Measurements from ENCODE around the gene KCTD14.

The KCTD14 gene

DNA sequence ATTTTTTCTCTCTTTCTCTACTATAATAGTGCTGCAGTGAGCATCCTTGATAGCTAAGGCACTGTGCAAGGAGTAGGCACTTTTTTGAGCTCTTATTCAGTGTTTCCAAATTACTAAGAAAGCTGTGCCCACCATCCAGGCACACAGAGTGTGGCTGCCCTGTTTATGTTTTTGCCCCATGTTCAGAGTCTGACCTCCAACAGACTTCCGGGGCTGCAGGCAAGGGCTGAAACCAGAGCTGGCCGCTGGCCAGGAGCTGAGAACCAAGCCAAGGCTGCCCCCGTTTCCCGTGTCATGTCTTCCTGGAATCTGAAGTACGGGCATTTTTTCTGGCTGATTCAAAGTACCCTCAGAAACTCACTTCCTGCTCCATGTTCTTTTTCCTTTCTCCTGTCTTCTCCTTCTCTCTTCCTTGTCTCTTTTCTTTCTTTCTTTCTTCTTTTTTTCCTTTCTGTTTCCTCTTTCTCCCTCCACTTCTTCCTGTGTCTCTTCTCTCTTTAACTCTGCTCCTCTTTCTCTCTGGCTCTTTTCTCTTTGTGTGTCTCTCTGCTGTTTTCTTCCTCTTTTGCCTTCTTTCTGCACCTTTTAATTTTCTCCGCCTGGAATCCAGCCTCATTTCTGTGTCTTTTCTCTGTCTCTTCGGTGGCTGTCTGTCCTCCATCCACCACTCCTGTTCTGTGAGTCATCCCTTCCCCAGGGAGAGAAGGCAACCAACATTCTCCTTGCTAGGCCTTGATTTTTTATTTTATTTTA lies 17.0 kb upstream of the KCTD14 start:
- TF ChIP-seq, protein P1, sequence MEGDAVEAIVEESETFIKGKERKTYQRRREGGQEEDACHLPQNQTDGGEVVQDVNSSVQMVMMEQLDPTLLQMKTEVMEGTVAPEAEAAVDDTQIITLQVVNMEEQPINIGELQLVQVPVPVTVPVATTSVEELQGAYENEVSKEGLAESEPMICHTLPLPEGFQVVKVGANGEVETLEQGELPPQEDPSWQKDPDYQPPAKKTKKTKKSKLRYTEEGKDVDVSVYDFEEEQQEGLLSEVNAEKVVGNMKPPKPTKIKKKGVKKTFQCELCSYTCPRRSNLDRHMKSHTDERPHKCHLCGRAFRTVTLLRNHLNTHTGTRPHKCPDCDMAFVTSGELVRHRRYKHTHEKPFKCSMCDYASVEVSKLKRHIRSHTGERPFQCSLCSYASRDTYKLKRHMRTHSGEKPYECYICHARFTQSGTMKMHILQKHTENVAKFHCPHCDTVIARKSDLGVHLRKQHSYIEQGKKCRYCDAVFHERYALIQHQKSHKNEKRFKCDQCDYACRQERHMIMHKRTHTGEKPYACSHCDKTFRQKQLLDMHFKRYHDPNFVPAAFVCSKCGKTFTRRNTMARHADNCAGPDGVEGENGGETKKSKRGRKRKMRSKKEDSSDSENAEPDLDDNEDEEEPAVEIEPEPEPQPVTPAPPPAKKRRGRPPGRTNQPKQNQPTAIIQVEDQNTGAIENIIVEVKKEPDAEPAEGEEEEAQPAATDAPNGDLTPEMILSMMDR (IDR thresholded peaks at IDR 0.05; ENCODE audit: low read depth, low read length): no peak
- H3K4me3 ChIP-seq (replicated peaks in 1 of 2; ENCODE audit: low read depth in 2 of 2, low read length in 2 of 2): peak overlapping the region in 1 of 2 donors; percentile 24
- peak; percentile 93 for DNase-seq (ENCODE audit: low read depth in 2 of 2)

DNA sequence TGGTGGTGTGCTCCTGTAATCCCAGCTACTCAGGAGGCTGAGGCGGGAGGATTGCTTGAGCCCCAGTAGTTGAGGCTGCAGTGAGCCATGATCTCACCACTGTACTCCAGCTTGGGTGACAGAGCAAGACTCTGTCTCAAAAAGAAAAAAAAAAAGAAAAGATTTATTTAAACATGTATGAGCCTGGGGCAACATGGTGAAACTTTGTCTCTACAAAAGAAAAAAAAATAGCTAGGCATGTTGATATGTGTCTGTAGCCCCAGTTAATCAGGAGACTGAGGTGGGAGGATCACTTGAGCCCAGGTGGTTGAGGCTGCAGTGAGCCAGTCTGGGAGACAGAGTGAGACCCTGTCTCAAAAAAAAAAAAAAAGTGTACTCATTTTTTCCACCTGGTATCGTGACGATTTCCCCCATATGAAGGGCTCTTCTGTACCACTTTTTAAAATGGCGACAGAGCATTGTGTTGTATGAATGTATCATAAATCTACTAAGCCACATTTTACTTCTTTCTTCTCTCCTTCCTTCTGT lies 16.4 kb upstream of the KCTD14 start:
- no peak overlapping the region for H3K4me3 ChIP-seq (replicated peaks in 1 of 2; ENCODE audit: low read depth in 2 of 2, low read length in 2 of 2)

DNA sequence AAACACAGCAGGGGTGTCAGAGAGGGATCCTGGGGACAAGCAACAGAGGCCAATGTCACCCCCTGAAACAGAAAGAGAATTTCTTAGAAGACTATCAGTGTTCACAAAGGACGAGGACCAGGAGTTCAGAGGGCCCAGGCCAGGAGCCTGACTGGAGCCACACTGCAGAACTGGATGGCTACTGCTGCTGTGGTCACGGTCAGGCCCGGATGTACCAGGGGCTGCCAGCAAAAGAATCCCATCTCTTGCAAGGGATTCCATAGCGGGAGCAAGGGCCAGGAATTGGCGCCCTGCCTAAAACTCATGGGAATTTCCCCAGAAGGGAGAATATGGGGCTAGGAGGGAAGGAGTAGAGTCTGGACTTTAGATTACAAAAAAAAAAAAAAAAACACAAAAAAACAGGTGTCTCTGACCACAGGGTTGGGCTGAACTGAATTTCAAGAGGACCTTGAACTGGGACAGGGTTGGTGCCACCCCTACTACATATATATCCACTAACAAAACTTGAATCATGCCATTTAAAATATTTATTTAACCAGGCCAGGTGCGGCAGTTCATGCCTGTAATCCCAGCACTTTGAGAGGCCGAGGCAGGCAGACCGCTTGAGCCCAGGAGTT lies 15.7 kb upstream of the KCTD14 start:
- TF ChIP-seq, protein P1 (IDR thresholded peaks at IDR 0.05; ENCODE audit: low read depth, low read length): no peak
- peak; percentile 29 to 62 for DNase-seq (ENCODE audit: low read depth in 2 of 2)
- H3K4me3 ChIP-seq (replicated peaks in 1 of 2; ENCODE audit: low read depth in 2 of 2, low read length in 2 of 2): no peak overlapping the region

More for the DNA sequence above, 16.4 kb upstream of the KCTD14 start:
- TF ChIP-seq, protein P1 (IDR thresholded peaks at IDR 0.05; ENCODE audit: low read depth, low read length): no peak
- no peak for DNase-seq (ENCODE audit: low read depth in 2 of 2)

DNA sequence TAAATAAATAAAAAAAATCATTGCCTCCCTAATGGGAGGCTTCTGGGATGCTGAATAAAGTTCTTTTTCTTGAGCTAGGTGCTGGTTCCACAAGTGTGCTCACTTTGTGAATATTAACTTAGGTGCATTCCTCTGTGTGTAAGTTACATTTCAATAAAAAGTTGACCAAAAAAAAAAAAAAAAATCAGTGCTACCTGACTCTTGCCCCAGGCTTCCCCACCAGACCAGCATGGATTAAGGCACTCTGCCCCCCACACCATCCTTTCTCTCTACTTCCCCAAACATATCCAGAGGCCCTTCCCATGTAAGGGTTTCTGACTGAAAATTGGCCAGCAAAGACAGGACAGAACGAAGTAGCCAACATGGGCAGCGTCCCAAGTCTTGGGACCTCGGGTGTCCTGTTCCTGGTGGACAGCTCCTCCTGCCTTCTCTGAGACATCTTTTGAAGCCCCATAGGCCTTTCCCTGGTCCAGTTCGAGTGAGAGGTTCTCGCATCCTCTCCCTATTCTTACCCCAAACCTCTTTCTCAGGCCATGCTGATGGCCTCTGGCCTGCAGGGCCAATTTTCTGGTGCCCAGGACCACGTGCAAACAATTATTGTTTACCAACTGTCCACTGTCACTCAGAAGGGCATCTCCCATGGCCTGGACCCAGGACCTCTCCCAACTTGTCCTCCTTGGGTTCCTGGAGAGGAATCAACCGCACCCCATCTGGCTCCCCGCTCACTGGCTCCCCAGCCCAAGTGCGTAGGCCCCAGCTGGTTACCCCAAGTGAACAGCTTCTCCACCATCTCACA lies 14.9 kb upstream of the KCTD14 start:
- no peak for DNase-seq (ENCODE audit: low read depth in 2 of 2)
- no peak overlapping the region for H3K4me3 ChIP-seq (replicated peaks in 1 of 2; ENCODE audit: low read depth in 2 of 2, low read length in 2 of 2)
- TF ChIP-seq, protein P1 (IDR thresholded peaks at IDR 0.05; ENCODE audit: low read depth, low read length): no peak

DNA sequence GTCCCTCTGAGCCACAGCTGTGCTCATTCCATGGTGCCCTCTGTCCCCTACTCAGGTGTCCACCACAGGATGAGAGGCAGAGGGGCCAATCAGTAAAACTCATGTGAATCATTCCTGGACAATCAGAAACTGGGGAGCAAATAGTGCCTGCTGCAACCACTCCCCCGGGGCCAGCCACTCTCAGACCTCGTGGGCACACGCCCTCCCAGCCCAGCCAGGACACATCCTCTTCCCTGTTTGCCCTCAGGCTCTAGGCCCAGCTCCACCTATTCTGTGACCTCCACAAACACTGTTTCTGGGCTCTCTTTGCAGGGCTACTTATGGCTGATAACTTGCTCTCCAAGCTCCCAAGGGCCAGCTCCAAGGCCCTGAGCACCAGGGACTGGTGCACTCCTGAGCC lies 14.0 kb upstream of the KCTD14 start:
- H3K4me3 ChIP-seq (replicated peaks in 1 of 2; ENCODE audit: low read depth in 2 of 2, low read length in 2 of 2): no peak overlapping the region
- TF ChIP-seq, protein P1 (IDR thresholded peaks at IDR 0.05; ENCODE audit: low read depth, low read length): no peak
- DNase-seq (ENCODE audit: low read depth in 2 of 2): no peak

DNA sequence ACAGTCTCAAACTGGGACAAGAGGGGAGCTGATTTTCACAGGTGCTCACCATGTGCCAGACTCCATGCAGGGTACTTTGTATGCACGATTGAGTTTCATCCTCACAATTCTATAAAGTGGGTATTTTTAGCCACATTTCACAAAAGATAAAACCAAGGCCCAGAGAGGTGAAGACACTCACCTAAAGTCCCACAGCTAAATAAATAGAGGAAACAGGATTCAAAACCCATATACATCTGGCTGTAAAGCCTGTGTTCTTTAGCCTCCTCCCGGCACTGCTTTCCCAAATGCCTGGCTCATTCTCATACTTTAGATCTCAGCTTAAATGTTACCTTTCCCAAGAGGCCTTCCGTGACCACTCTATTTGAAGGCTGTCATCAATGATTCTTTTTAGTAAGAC lies 13.2 kb upstream of the KCTD14 start:
- H3K4me3 ChIP-seq (replicated peaks in 1 of 2; ENCODE audit: low read depth in 2 of 2, low read length in 2 of 2): no peak overlapping the region
- TF ChIP-seq, protein P1 (IDR thresholded peaks at IDR 0.05; ENCODE audit: low read depth, low read length): no peak

More for the DNA sequence above, 13.2 kb upstream of the KCTD14 start:
- DNase-seq (ENCODE audit: low read depth in 2 of 2): no peak
